Activated naive CD8-positive, alpha-beta T cell (primary cell): ENCODE data around the gene EZH2.

Experiments
- H3K27ac Mint-ChIP-seq: one replicate; pipeline ENCODE4 v1.8.0; 2021; ENCODE audit warnings: mixed read lengths
- H3K27me3 Mint-ChIP-seq: one replicate; pipeline ENCODE4 v1.8.0; 2021; ENCODE audit warnings: mixed read lengths
- H3K36me3 Mint-ChIP-seq: one replicate; pipeline ENCODE4 v1.8.0; 2021; ENCODE audit warnings: mixed read lengths
- H3K4me1 Mint-ChIP-seq: one replicate; pipeline ENCODE4 v1.8.0; 2021; ENCODE audit warnings: low read depth, mixed read lengths
- H3K4me3 Mint-ChIP-seq: one replicate; pipeline ENCODE4 v1.8.0; 2021; ENCODE audit warnings: mild to moderate bottlenecking, mixed read lengths
- H3K9me3 Mint-ChIP-seq: one replicate; pipeline ENCODE4 v1.8.0; 2021; ENCODE audit warnings: low read depth, mixed read lengths

EZH2 gene

DNA sequence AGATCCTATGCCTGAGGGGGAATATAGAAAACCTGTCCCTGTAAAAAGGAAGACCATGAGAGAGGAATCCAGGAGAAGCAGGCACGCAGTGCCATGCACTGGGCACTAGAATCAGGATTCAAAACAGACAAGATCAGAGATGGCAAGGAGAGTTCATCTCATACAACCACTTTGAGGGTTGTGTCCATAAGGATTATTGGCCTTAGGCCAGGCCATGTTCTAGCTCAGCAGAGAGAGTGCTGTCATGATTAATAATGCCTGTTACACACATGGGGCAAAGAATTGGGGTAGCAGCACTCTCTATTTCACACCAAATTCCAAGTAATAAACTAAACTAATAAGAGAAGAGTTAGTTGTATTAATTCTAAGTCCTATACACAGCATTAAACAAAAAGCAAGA lies 29.1 kb downstream of the EZH2 start:
- no peak overlapping the region for H3K4me3 Mint-ChIP-seq
- no peaks in the 10 kb centered on the region for H3K27me3 Mint-ChIP-seq
- no peak overlapping the region for H3K27ac Mint-ChIP-seq
- H3K36me3 Mint-ChIP-seq = no peaks in the 10 kb centered on the region
- no peaks in the 10 kb centered on the region for H3K9me3 Mint-ChIP-seq
- H3K4me1 Mint-ChIP-seq = peaks cover 34% of the 10 kb centered on the region

DNA sequence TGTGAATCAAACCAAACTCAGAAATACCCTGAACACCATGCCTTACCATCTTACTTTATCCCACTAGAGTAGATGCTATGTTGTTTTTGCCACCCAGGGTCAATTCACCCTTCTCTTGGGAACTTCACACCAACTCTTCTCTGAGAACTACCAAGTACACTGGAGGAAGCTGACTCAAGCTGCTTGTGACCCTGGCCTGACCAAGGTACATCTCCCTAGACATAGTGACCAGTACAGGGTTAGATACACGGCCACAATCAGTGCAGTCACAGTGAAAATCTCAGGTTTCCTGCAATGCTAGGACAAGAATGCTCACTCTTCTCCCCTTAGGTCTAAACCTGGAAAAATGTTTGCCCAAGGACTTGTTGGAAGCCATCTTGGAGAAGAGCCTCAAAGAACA lies 31.8 kb downstream of the EZH2 start:
- H3K4me1 Mint-ChIP-seq = peaks cover 49% of the 10 kb centered on the region
- no peaks in the 10 kb centered on the region for H3K27me3 Mint-ChIP-seq

DNA sequence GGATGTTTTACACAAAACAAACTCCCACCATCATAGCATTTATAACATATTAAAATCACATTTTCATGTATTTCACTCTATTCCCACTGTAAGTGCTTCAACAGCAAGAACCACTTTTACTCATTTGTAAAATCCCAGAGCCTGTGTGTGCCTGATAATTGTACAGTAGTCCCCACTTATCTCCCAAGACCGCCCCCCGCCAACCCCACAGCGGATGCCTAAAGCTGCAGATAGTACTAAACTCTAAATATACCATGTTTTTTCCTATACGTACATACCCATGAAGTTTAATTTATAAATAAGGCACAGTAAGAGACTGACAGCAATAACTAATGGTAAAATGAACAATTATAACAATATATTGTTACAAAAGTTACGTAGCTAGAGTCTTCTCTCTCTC lies 33.5 kb downstream of the EZH2 start:
- peaks cover 51% of the 10 kb centered on the region for H3K4me1 Mint-ChIP-seq
- no peak overlapping the region for H3K4me3 Mint-ChIP-seq
- no peaks in the 10 kb centered on the region for H3K9me3 Mint-ChIP-seq
- H3K27ac Mint-ChIP-seq = no peak overlapping the region
- H3K27me3 Mint-ChIP-seq = no peaks in the 10 kb centered on the region
- no peaks in the 10 kb centered on the region for H3K36me3 Mint-ChIP-seq

More for the DNA sequence above, 31.8 kb downstream of the EZH2 start:
- Mint-ChIP-seq H3K9me3 (no peaks in the 10 kb centered on the region), H3K27ac (no peak overlapping the region), H3K36me3 (no peaks in the 10 kb centered on the region), H3K4me3 (no peak overlapping the region)

DNA sequence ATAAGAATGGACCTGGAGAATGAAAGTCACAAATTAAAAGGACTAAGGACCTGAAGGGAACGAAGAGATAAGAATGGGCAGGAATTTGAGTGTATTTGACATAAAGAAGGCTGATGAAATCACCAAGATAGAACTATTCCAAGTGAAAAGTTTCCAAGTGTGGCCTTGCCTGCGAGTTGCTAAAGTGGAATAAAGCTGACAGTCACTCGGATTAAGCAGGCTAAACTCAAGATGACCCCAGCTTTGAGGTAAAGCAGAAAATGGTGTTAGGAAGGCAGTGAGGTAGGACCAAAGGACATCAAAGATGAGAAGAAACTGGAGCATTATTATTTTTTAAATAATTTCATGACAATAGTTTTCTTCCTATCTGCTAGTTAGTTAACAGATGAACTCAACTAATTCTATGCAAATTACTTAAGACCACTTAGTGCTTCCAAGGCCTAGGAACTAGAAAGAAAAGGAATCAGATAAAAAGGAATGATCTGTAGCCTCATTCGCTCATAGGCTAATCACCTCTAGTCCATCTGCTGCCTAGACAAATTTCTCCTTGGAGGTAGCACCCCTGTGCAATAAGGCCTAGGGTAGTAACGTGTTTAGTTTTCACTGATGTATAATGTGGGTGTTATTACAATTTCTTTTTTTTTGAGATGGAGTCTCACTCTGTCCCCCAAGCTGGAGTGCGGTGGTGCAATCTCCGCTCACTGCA lies 34.5 kb downstream of the EZH2 start:
- H3K4me1 Mint-ChIP-seq = peaks cover 49% of the 10 kb centered on the region
- no peaks in the 10 kb centered on the region for H3K9me3 Mint-ChIP-seq
- no peak overlapping the region for H3K27ac Mint-ChIP-seq
- H3K27me3 Mint-ChIP-seq = no peaks in the 10 kb centered on the region
- H3K4me3 Mint-ChIP-seq = no peak overlapping the region
- peaks cover 4% of the 10 kb centered on the region for H3K36me3 Mint-ChIP-seq

DNA sequence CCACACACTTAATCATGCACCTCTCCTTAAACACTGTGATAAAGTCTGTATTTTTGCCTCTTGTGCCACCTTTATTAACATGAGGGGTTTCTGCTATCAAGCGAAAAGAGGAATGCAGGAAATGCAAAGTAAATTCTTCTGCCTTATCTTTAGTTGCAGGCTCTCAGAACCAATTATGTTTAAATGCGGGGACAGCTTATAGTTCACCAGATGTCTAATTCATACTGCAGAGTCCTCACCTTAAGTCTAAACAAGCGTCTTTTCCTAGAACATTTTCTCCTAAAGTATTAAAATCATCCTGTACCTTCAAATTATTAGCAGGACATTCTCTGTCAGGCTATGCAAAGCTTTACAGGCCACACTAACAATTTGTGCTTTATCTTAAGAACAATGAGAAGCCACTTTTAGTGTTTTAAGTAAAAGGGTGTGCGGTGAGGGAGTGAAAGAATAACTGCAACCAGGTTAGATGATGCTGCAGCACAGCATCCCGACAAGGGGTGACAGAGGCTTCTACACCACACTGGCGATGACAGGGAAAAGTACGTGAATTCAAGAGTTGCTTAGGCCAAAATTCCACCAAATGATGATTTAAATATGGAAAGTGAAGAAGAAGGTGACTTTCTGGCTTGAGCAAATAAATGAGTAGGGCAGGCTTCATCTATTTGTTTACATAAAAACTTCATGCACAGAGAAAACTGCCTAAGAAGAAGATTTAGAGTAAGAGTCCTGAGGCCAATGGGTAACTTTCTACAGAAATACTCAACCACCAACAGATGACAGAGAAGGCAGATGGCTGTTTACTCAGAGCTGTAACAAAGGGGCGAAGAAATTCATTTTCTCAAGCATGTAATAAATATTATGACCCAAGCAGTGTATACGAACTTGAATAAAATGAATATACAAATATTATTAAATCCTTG lies 36.0 kb downstream of the EZH2 start:
- H3K27ac Mint-ChIP-seq = no peak overlapping the region
- no peaks in the 10 kb centered on the region for H3K9me3 Mint-ChIP-seq
- peaks cover 6% of the 10 kb centered on the region for H3K36me3 Mint-ChIP-seq
- H3K4me1 Mint-ChIP-seq = peaks cover 50% of the 10 kb centered on the region
- no peaks in the 10 kb centered on the region for H3K27me3 Mint-ChIP-seq
- no peak overlapping the region for H3K4me3 Mint-ChIP-seq

DNA sequence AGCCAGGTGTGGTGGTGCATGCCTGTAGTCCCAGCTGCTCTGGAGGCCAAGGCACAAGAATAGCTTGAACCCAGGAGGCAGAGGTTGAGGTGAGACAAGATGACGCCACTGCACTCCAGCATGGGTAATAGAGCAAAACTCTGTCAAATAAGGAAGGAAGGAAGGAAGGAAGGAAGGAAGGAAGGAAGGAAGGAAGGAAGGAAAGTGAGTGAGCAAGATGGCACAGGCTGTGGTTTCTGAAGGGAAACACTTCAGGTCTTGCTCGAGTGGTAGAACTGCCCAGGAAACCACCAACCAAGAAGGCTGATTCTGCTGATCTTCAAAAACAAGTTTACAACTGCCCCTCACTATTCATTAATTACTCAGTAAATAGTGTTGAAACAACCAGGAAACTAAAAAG lies 45.2 kb downstream of the EZH2 start:
- peaks cover 38% of the 10 kb centered on the region for H3K4me1 Mint-ChIP-seq

DNA sequence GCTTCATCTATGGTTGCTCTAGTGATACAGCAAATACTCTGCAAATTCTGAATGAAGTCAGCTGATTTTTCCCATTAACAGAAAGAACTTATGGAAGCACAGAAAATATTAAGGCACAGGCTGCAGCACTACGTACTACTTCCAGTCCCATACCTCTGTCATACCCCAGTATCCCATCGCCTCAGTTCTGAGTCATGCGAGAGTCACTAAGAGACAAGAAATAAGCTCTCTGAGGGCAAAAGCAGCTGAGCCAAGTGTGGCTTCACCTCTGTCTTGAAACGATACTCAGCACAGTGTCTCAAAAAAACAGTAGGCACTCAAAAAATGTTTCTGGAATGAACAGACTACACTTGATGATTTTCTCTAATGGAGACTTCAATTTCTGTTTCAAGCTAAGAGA lies 48.2 kb downstream of the EZH2 start:
- peaks cover 30% of the 10 kb centered on the region for H3K36me3 Mint-ChIP-seq
- H3K27ac Mint-ChIP-seq = no peak overlapping the region
- H3K9me3 Mint-ChIP-seq = no peaks in the 10 kb centered on the region
- H3K27me3 Mint-ChIP-seq = no peaks in the 10 kb centered on the region
- H3K4me3 Mint-ChIP-seq = no peak overlapping the region
- peaks cover 30% of the 10 kb centered on the region for H3K4me1 Mint-ChIP-seq

More for the DNA sequence above, 45.2 kb downstream of the EZH2 start:
- Mint-ChIP-seq H3K36me3 (peaks cover 28% of the 10 kb centered on the region), H3K27me3 (no peaks in the 10 kb centered on the region), H3K4me3 (no peak overlapping the region), H3K9me3 (no peaks in the 10 kb centered on the region), H3K27ac (no peak overlapping the region)

DNA sequence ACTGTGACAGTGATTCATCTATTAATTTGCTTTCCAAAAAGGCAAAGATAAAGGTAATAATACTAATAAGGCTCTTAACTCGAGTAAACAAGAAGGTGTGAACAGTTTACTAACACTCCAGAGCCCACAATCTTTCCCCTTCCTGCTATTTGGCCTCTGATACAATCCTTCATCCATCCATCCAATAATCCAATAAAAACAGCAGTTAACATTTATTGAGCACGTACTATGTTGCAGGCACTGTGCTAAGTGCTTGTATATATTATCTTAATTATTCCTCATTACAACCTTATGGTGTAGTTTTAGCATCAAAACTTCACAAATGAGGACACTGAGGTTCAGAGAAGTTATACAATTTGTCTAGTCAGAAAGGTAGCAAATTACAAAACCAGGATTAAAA lies 49.5 kb downstream of the EZH2 start:
- Mint-ChIP-seq H3K27ac (no peak overlapping the region), H3K27me3 (no peaks in the 10 kb centered on the region), H3K9me3 (no peaks in the 10 kb centered on the region), H3K4me1 (peaks cover 20% of the 10 kb centered on the region), H3K36me3 (peaks cover 28% of the 10 kb centered on the region), H3K4me3 (no peak overlapping the region)

DNA sequence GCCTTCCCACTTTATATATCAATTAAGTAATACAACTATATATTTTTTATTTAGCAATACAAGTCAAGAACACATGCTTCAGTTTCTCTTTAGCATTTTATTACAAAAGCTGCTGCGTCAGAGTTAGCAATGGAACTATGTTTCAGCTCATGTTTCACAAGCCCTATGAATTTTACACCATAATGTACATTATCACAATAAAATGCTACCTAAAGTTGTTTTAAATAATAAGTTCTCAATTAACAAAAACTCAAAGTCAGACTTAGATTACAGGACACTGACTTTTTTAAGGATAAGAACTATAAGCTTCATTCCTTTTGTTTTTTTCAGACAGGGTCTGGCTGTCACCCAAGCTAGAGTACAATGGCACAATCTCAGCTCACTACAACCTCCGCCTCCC lies 52.3 kb downstream of the EZH2 start:
- Mint-ChIP-seq H3K36me3 (peaks cover 15% of the 10 kb centered on the region), H3K4me1 (peaks cover 8% of the 10 kb centered on the region), H3K4me3 (no peak overlapping the region), H3K27me3 (no peaks in the 10 kb centered on the region), H3K9me3 (no peaks in the 10 kb centered on the region), H3K27ac (no peak overlapping the region)

DNA sequence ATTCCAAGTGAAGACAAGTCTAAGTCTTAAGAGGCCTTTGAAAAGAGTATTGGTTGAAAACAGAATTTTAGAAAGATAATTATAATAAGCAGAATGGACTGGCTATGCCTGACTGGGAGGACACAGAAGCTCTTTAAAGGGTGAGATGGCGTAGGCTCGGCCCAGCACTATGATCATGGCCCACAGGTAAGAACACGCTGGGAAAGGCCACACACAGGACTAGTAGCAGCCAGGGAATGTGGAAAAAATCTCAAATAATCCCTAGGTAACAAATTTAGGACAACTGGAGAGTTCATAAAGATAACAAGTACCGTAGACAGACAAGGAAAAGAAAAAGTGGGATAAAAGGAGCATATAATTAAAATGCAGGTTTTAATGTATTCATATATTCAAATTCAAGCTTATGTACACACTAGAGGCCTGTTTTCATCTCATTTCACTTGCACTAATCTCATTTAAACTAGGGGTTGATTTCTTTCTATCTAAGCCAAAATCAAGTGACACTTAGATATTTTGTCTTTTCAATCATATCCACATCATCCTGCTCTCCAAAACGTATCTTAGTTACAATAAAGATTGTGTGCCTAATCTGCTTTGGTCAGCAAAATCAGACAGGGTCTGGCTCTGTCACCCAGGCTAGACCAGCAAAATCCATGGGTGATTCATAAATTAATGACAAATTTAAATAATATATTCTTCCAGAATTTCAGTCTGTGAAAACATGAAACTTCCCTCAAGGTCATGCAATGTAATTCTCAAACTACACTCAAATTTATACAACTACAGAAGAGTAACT lies 53.0 kb downstream of the EZH2 start:
- H3K27ac Mint-ChIP-seq = no peak overlapping the region
- no peaks in the 10 kb centered on the region for H3K9me3 Mint-ChIP-seq
- H3K4me3 Mint-ChIP-seq = no peak overlapping the region
- H3K27me3 Mint-ChIP-seq = no peaks in the 10 kb centered on the region
- H3K36me3 Mint-ChIP-seq = peaks cover 16% of the 10 kb centered on the region
- H3K4me1 Mint-ChIP-seq = peaks cover 4% of the 10 kb centered on the region

DNA sequence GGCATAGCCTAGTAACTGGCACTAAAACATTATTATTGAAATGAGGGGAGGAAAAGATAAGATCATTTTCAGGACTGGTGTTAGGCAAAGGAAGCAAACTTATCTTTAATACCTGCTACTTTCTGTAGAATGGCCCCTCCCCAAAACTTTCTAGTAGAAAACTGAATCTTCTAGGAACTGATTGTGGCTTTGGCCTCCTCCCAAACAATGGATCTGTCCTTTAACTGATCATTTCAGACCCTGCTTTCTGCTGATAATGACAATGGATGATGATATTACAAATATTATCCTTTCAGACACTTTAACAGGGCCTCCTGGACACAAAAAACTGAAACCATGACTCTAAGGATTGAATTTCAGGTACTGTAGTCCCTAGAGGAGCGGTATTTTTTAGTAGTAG lies 55.1 kb downstream of the EZH2 start:
- Mint-ChIP-seq H3K4me3 (no peak overlapping the region), H3K27ac (no peak overlapping the region), H3K4me1 (peaks cover 2% of the 10 kb centered on the region), H3K9me3 (no peaks in the 10 kb centered on the region), H3K27me3 (no peaks in the 10 kb centered on the region), H3K36me3 (peaks cover 17% of the 10 kb centered on the region)

DNA sequence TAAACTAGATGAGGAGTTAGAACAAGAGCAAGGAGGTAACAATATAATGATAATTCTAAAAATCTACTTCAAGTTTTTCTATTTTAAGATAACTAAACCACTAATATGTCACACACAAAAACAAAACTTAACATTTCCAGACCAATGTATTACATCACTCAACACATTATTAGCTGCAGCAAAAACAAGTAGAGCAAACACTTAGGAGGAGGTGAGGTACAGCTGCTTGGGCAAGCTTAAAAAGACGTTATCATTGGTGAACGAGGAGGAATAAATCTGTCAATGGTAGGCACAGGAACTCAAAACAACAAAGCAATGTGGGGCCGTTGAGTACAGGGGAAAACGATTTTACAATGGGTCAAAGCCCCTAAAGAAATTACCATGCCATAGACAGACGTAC lies 58.8 kb downstream of the EZH2 start:
- no peaks in the 10 kb centered on the region for H3K9me3 Mint-ChIP-seq
- peaks cover 2% of the 10 kb centered on the region for H3K4me1 Mint-ChIP-seq
- no peaks in the 10 kb centered on the region for H3K27me3 Mint-ChIP-seq
- no peak overlapping the region for H3K27ac Mint-ChIP-seq
- peaks cover 18% of the 10 kb centered on the region for H3K36me3 Mint-ChIP-seq
- H3K4me3 Mint-ChIP-seq = no peak overlapping the region

DNA sequence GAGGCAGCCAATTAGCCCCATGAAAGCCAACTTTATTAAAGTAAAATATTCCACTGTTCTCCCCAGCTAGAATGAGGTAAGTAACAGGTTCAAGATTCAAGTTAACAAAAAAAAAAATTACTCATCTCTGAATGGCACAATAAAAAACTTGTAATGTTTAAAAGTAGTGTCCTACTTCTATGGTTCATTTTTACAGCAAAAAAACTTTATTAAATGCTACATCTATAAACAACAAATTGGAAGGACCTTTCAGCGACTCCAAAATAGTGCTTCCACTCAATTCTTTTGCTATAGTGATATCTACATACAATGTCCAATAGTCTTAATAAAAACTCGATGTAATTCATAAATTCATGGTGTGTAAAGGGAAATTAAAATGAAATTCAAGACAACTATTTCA lies 59.2 kb downstream of the EZH2 start:
- Mint-ChIP-seq H3K27ac (no peak overlapping the region), H3K4me1 (peaks cover 2% of the 10 kb centered on the region), H3K36me3 (peaks cover 18% of the 10 kb centered on the region), H3K4me3 (no peak overlapping the region), H3K9me3 (no peaks in the 10 kb centered on the region), H3K27me3 (no peaks in the 10 kb centered on the region)

DNA sequence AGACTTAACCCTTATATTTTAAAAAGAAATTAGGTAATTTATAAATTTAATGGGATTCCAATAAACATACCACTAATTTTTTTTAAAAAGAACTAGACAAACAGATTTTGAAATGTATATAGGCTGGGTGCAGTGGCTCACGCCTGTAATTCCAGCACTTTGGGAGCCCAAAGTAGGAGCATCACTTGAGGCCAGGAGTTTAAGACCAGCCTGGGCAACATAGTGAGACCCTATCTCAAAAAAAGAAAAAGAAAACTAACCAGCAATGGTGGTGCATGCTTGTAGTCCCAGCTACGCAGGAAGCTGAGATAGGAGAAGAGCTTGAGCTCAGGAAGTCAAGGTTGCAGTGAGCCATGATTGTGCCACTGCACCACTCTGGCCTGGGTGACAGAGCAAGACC lies 62.7 kb downstream of the EZH2 start:
- H3K4me1 Mint-ChIP-seq = no peaks in the 10 kb centered on the region
- no peaks in the 10 kb centered on the region for H3K9me3 Mint-ChIP-seq
- no peak overlapping the region for H3K27ac Mint-ChIP-seq
- H3K36me3 Mint-ChIP-seq = peaks cover 24% of the 10 kb centered on the region
- H3K27me3 Mint-ChIP-seq = no peaks in the 10 kb centered on the region
- no peak overlapping the region for H3K4me3 Mint-ChIP-seq
